GM19035 (cell line): ENCODE results near the gene TNF.

Experiments used
- ATAC-seq: cut with Tn5 transposase; IDR thresholded peaks from one replicate; pipeline ENCODE4 v1.9.1; 2021; ENCODE audit not compliant: unreplicated experiment

TNF gene

DNA sequence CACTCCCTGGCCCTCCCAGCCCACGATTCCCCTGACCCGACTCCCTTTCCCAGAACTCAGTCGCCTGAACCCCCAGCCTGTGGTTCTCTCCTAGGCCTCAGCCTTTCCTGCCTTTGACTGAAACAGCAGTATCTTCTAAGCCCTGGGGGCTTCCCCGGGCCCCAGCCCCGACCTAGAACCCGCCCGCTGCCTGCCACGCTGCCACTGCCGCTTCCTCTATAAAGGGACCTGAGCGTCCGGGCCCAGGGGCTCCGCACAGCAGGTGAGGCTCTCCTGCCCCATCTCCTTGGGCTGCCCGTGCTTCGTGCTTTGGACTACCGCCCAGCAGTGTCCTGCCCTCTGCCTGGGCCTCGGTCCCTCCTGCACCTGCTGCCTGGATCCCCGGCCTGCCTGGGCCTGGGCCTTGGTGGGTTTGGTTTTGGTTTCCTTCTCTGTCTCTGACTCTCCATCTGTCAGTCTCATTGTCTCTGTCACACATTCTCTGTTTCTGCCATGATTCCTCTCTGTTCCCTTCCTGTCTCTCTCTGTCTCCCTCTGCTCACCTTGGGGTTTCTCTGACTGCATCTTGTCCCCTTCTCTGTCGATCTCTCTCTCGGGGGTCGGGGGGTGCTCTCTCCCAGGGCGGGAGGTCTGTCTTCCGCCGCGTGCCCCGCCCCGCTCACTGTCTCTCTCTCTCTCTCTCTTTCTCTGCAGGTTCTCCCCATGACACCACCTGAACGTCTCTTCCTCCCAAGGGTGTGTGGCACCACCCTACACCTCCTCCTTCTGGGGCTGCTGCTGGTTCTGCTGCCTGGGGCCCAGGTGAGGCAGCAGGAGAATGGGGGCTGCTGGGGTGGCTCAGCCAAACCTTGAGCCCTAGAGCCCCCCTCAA lies 3.1 kb upstream of the TNF start, which contains the start of gene LTA:
Gene LTA (plus strand): TSS at position 249 of the 871 bp plus-strand sequence. CDS start 454 bp downstream, at position 703.
- ATAC-seq: no peak

DNA sequence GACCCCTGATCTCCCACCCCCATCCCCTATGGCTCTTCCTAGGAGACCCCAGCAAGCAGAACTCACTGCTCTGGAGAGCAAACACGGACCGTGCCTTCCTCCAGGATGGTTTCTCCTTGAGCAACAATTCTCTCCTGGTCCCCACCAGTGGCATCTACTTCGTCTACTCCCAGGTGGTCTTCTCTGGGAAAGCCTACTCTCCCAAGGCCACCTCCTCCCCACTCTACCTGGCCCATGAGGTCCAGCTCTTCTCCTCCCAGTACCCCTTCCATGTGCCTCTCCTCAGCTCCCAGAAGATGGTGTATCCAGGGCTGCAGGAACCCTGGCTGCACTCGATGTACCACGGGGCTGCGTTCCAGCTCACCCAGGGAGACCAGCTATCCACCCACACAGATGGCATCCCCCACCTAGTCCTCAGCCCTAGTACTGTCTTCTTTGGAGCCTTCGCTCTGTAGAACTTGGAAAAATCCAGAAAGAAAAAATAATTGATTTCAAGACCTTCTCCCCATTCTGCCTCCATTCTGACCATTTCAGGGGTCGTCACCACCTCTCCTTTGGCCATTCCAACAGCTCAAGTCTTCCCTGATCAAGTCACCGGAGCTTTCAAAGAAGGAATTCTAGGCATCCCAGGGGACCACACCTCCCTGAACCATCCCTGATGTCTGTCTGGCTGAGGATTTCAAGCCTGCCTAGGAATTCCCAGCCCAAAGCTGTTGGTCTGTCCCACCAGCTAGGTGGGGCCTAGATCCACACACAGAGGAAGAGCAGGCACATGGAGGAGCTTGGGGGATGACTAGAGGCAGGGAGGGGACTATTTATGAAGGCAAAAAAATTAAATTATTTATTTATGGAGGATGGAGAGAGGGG lies 1.9 kb upstream of the TNF start:
- no peak for ATAC-seq

DNA sequence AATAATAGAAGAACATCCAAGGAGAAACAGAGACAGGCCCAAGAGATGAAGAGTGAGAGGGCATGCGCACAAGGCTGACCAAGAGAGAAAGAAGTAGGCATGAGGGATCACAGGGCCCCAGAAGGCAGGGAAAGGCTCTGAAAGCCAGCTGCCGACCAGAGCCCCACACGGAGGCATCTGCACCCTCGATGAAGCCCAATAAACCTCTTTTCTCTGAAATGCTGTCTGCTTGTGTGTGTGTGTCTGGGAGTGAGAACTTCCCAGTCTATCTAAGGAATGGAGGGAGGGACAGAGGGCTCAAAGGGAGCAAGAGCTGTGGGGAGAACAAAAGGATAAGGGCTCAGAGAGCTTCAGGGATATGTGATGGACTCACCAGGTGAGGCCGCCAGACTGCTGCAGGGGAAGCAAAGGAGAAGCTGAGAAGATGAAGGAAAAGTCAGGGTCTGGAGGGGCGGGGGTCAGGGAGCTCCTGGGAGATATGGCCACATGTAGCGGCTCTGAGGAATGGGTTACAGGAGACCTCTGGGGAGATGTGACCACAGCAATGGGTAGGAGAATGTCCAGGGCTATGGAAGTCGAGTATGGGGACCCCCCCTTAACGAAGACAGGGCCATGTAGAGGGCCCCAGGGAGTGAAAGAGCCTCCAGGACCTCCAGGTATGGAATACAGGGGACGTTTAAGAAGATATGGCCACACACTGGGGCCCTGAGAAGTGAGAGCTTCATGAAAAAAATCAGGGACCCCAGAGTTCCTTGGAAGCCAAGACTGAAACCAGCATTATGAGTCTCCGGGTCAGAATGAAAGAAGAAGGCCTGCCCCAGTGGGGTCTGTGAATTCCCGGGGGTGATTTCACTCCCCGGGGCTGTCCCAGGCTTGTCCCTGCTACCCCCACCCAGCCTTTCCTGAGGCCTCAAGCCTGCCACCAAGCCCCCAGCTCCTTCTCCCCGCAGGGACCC lies 981 bp upstream of the TNF start:
- no peak for ATAC-seq

DNA sequence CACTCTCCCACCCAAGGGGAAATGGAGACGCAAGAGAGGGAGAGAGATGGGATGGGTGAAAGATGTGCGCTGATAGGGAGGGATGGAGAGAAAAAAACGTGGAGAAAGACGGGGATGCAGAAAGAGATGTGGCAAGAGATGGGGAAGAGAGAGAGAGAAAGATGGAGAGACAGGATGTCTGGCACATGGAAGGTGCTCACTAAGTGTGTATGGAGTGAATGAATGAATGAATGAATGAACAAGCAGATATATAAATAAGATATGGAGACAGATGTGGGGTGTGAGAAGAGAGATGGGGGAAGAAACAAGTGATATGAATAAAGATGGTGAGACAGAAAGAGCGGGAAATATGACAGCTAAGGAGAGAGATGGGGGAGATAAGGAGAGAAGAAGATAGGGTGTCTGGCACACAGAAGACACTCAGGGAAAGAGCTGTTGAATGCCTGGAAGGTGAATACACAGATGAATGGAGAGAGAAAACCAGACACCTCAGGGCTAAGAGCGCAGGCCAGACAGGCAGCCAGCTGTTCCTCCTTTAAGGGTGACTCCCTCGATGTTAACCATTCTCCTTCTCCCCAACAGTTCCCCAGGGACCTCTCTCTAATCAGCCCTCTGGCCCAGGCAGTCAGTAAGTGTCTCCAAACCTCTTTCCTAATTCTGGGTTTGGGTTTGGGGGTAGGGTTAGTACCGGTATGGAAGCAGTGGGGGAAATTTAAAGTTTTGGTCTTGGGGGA lies 754 bp downstream of the TNF start:
- no peak for ATAC-seq

DNA sequence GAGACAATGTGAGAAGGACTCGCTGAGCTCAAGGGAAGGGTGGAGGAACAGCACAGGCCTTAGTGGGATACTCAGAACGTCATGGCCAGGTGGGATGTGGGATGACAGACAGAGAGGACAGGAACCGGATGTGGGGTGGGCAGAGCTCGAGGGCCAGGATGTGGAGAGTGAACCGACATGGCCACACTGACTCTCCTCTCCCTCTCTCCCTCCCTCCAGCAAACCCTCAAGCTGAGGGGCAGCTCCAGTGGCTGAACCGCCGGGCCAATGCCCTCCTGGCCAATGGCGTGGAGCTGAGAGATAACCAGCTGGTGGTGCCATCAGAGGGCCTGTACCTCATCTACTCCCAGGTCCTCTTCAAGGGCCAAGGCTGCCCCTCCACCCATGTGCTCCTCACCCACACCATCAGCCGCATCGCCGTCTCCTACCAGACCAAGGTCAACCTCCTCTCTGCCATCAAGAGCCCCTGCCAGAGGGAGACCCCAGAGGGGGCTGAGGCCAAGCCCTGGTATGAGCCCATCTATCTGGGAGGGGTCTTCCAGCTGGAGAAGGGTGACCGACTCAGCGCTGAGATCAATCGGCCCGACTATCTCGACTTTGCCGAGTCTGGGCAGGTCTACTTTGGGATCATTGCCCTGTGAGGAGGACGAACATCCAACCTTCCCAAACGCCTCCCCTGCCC lies 1.7 kb downstream of the TNF start:
- no peak for ATAC-seq

DNA sequence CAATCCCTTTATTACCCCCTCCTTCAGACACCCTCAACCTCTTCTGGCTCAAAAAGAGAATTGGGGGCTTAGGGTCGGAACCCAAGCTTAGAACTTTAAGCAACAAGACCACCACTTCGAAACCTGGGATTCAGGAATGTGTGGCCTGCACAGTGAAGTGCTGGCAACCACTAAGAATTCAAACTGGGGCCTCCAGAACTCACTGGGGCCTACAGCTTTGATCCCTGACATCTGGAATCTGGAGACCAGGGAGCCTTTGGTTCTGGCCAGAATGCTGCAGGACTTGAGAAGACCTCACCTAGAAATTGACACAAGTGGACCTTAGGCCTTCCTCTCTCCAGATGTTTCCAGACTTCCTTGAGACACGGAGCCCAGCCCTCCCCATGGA lies 2.2 kb downstream of the TNF start:
- ATAC-seq: no peak

DNA sequence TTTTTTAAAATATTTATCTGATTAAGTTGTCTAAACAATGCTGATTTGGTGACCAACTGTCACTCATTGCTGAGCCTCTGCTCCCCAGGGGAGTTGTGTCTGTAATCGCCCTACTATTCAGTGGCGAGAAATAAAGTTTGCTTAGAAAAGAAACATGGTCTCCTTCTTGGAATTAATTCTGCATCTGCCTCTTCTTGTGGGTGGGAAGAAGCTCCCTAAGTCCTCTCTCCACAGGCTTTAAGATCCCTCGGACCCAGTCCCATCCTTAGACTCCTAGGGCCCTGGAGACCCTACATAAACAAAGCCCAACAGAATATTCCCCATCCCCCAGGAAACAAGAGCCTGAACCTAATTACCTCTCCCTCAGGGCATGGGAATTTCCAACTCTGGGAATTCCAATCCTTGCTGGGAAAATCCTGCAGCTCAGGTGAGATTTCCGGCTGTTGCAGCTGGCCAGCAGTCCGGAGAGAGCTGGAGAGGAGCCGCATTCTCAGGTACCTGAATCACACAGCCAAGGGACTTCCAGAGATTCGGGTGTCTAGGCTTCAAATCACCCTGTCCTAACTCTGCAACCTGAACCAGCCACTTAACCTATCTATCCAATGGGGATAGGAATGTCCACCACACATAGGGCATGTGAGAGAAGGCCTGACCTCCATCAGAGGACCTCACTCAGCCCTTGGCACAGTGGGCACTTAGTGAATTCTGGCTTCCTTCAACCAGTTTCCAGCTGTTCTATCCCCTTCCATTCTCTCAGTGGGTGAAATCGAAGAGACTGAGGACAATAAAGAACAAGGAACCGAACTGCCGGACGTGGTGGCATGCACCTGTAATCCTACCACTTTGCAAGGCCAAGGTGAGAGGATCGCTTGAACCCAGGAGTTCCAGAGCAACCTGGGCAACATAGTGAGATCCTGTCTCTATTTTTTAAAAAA lies 3.1 kb downstream of the TNF start:
- no peak for ATAC-seq

DNA sequence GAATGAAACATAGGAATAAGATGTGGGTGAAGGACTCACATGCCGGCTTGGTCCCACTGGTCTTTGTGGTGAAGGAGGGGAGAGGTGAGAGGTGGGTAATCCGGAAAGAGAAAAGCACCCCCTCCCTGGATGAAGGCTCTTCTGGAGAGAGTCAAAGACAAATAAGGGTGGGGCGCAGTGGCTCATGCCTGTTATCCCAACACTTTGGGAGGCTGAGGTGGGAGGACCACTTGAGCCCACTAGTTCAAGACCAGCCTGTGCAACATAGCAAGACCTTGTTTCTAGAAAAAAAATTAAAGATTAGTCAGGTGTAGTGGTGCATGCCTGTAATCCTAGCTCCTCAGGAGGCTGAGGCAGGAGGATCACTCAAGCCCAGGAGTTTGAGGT lies 3.7 kb downstream of the TNF start:
- ATAC-seq: no peak

DNA sequence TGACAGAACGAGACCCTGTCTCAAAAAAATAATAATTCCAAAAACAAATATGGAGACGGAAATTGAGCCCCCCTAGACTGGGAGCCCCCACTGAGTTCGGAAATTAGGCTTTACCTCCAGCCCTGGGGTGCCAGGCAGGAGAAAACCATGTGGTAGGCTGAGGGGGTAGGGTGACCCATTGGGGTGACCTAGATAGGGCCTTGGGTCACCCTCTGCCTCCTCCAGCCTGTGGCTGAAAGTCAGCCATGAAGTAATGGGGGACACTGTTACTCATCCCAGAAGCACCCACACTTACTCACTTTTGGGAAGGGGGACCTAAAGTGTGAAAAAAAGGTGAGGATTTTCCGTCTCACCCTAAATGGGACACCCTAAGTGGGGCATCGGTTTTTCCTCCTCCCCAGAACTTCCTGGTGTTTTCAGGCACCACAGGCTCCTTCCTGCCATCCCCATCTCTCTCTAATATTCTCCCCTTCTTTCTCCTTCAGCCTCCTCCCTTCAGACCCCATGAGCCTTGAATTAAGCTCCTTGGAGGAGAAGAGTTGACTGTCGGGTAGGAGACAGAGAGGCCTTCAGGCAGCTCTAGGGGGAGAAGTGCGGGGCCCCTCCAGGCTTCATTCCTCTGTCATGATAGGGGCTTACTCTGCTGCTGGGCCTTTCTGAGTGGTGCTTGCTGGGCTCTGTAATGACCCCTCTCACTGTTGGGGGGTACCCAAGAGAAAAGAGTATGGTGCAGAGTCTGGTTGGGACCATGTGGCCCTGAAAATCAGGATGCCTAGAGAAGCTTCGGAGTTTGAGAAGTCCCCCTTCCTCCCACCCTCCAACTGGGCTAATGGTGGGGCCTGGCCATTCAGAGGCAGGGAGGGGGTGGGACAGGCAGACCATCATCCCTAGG lies 4.4 kb downstream of the TNF start:
- ATAC-seq: no peak

DNA sequence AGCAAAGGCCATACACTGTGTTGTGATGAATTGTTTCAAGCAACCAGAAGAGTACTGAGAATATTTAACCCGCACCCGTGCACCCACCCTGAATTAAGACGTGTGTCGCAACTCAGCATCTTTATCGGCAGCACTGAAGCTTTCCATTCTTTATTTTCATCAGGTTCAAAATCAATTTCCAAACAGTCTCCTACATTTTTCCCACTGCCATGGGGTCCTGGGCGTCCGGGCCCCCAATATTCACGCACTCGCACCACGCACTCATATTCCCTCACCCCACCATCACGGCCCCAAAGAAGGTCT lies 5.0 kb downstream of the TNF start:
- no peak for ATAC-seq

DNA sequence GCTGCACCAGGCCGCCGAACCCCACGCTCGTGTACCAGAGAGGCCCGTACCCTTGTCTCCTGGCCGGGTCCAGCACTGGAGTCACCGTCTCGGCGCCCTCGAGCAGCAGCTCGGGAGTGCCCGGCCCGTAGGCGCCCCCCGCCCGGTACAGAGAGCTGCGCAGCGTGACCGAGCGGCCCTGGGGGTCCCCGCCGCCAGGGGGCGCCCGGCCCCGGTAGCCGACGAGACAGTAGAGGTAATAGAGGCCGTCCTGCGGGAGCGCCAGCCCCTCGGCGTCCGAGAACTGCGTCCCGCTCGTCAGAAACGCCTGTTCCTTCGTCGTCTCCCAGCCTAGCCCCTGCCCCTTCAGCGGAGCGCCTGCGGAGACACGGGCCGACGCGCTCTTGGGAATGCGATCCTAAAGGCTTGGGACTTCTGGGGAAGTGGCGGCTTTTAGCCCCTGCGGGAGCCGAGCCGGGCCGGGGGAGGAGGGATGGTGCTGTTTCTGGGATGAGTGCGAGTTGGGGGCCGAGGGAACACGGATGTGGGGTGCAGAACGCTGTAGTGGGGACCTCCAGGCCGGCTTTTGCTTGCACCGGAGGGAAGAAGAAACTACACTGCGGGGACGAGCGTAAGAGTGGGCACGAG lies 5.6 kb downstream of the TNF start:
- peak; percentile 56 for ATAC-seq

DNA sequence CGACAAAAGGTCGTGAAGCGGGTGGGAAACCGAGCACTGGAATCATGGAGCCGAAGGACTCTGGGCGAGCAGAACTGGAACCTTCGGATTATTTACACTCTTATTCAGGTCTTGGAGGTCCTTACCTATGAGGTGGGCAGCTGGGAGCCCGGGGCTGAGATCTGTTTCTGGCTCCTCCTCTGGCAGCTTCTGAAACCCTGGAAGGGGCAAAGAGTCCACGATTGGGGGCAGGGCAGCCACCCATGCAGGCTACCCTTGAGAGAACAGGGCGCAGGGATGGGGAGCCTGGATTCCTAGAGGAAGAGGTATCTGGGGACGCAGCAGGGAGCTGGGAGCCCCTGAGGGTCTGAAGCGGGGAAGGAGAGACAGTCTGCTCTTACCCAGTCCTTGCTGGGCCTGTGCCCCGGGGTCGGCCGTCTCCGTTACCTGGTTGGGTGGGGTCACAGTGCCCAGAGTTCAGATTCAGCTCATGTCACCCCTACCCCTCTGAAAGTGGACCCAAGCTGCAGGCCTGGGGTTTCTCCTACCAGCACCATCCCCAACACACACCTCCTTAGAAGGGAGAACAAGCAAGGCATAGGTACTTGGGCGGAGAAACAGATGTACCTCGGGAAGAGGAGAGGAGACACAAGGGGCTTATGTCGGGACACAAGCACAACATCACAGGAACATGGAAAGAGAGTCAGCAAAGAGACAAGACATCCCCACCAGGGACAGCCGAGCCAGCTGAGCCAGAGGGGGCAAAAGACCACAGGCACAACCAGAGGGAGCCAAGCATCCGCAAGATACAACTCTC lies 6.3 kb downstream of the TNF start:
- no peak for ATAC-seq

DNA sequence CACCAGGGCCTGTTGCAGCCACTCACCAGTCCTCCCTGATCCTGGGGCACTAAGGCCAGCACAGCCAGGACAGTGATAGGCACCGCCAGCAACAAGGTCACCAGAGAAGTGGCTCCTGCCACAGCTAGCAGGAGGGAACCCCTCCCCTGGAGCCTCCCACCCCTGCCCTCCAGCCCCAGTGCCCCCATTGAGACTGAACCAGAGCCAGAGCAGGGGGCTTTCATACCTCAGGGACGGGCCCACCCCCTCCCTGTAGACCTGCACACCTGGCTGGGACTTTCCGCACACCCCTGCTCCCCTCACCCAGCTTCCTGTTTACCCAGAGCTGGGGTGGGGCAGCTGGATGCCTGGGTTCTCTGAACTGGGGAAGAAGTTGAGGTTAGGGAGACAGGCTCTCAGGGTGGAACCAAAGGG lies 6.9 kb downstream of the TNF start, which contains the start of gene LTB:
Gene LTB (minus strand): TSS at position 195 of the 414 bp plus-strand sequence. CDS start 7 bp downstream, at position 188.
- no peak for ATAC-seq

DNA sequence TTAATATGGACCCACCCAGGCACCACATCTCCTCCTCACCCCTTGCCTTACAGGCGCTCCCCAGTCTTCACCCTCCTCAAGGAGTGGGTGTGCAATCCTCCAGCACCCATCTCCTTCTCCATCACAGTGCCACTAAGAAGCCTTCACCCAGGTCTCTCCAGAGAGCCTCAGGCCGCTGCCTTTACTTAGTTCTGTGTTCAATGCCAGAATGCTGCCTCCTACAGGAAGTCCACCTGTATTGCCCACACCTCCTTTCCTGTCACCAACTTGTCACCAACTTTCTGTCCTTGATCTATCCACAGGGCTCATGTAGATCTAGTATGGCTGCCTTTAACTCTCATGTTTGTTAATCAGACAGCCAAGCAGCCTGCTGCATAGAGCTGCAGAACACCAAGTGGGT lies 10.1 kb downstream of the TNF start:
- ATAC-seq: no peak

DNA sequence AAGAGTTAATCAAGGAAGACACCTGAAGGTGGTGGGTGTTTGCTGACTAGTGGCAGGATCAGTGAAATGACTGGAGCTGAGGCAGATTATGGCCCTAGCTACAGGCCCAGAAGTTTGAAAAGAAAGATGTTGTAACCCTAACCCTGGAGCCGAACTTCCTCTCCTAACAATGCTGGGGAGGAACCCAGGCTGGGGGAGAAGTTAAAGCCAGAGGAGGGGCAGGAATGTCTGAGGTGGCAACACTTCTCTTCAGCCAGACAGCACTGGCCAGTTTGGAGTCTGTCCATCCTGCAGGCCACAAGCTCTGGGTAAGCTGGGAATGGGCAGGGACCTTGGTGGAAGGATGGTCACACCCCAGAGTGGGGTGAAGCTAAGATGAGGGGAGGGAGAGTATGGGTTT lies 10.6 kb downstream of the TNF start, which contains the start of gene LST1:
Gene LST1 (plus strand): TSS at position 270 of the 400 bp plus-strand sequence. CDS start 1,023 bp downstream, outside the sequence.
- no peak for ATAC-seq

DNA sequence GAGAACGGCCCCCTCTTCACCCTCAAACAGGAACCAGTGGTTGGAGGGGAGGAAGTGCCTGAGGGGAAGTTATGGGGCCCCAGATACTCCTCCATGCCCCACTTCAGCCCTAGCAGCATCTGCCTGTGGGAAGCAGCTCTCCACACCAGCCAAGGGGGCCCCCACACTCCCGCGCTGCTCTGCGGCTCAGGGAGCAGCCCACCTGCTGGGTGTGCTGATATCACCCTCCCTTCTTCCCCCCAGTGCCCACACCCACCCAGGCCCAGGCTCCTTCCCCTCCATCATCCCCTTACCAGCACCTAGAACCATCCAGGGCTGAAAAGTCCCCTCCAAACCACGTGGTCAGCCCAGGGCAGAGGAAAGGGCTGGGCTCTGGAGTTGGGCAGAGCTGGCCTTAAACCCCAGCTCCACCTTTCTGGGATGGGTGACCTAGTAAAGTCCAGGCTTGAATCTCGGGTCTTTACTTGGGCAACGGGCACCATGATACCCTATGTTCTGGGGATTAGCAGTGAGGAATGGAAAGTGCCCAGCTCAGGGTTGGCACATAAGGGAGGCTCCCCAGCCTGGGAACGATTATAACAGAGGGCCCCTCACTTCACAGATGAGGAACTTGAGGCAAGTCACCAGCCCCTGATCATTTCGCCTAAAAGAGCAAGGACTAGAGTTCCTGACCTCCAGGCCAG lies 11.4 kb downstream of the TNF start:
- no peak for ATAC-seq
